Motor neuron (in vitro differentiated cells): Measurements from ENCODE around the gene SND1. TPM values are rescaled to one million over a fixed set of nuclear protein-coding genes. Genes with fewer than 3 reads are reported as not detected.

ENCODE experiments used
- ATAC-seq, 8 experiments: fragments of 200-7000 bp; cut with Tn5 transposase; replicated peaks in 6 of 8; 2 replicates each; pipeline ENCODE4 v1.8.0; 2021; ENCODE audit warnings: mild to moderate bottlenecking in 8 of 8, moderate library complexity in 8 of 8
- H3K27ac ChIP-seq, 2 donors: fragments of 250-450 bp; sonication (Bioruptor Pico); 2 replicates each; pipeline ENCODE4 v1.9.0; 2021; ENCODE audit warnings: antibody characterized with exemption in 2 of 2, mild to moderate bottlenecking in 2 of 2, moderate library complexity in 1 of 2
- H3K4me1 ChIP-seq, 2 donors: fragments of 250-450 bp; sonication (Bioruptor Pico); replicated peaks in 1 of 2; 2 replicates each; pipeline ENCODE4 v1.6.1; 2021; ENCODE audit warnings: antibody characterized with exemption in 2 of 2, mild to moderate bottlenecking in 2 of 2, moderate library complexity in 1 of 2
- H3K4me3 ChIP-seq, 5 donors: fragments of 250-450 bp; sonication (Bioruptor Pico); 2 replicates each; pipeline ENCODE4 v1.9.0; 2021; ENCODE audit warnings: antibody characterized with exemption in 5 of 5, mild to moderate bottlenecking in 5 of 5, moderate library complexity in 4 of 5
- WGBS, 10 experiments: fragments of 450-650 bp; shearing (Covaris generic); methylation state at CpG; one replicate each; pipeline ENCODE4 v1.0.0; 2022; 5-methylcytosine and 5-hydroxymethylcytosine counted together
- in situ Hi-C, 9 experiments: fragments of 400-800 bp; cut with MboI; loops; one replicate each; pipeline ENCODE4 v1.15.0; 2021; ENCODE audit warnings: low sequenced_read_pairs in 9 of 9, low pct_unique_long_range_greater_than_20kb in 2 of 9; ENCODE audit not compliant: unreplicated experiment in 9 of 9
- total RNA-seq, 8 experiments: library from RNA; unstranded; fragments of 300-600 nt; gene quantifications; 2 replicates each; pipeline versions ENCODE4 v1.2.3 to v1.2.4, GENCODE V29; 2022

SND1 gene
- total RNA-seq, 8 experiments from 2014 or later: 125 to 296 (median 182) TPM

- Histone ChIP-seq H3K4me3 (no peak overlapping the region), H3K27ac (no peak overlapping the region), H3K4me1 (peaks cover 1 to 20% of the 10 kb centered on the region in 2 donors)
- peak in 1 of 8 experiments; percentile 90 for ATAC-seq
- 64 to 89% (median 83%) methylated on average over 1 to 4 of the region's 4 CpGs; no CpG with 5 or more reads in 2 of the 10 experiments for WGBS, 10 experiments
- in situ Hi-C loops: no loop called here
Measured at GRCh38 chr7:127933146-127933545, 281.2 kb downstream of the SND1 start.

GRCh38 chr7:127934711-127935110, 282.7 kb downstream of the SND1 start:
- ATAC-seq: no peak
- H3K4me1 ChIP-seq: peaks cover 0 to 17% of the 10 kb centered on the region in 2 donors
- H3K27ac ChIP-seq: no peak overlapping the region
- in situ Hi-C loops: no loop called here
- H3K4me3 ChIP-seq: no peak overlapping the region
- 83 to 100% (median 92%) methylated on average over 2 to 4 of the region's 5 CpGs; no CpG with 5 or more reads in 1 of the 10 experiments for WGBS, 10 experiments

- in situ Hi-C loops: no loop called here
- ATAC-seq: no peak
- Histone ChIP-seq H3K27ac (no peak overlapping the region), H3K4me1 (peaks cover 11 to 25% of the 10 kb centered on the region in 2 donors), H3K4me3 (no peak overlapping the region)
- WGBS, 10 experiments: 60 to 100% (median 100%) methylated on average over 1 to 5 of the region's 6 CpGs; no CpG with 5 or more reads in 5 of the 10 experiments
Measured at GRCh38 chr7:127935847-127936376, 283.9 kb downstream of the SND1 start.

GRCh38 chr7:127937066-127937680, 285.2 kb downstream of the SND1 start:
- Histone ChIP-seq H3K4me3 (no peak overlapping the region), H3K27ac (no peak overlapping the region), H3K4me1 (peaks cover 11 to 25% of the 10 kb centered on the region in 2 donors)
- ATAC-seq: no peak
- 45 to 93% (median 86%) methylated on average over 1 to 2 of the region's 3 CpGs; no CpG with 5 or more reads in 5 of the 10 experiments for WGBS, 10 experiments
- in situ Hi-C loops: no loop called here

GRCh38 chr7:127938588-127938987, 286.6 kb downstream of the SND1 start:
- H3K4me1 ChIP-seq: peaks cover 17 to 22% of the 10 kb centered on the region in 2 donors
- H3K27ac ChIP-seq: no peak overlapping the region
- WGBS, 10 experiments: 18 to 100% (median 93%) methylated on average over 1 to 2 of the region's 2 CpGs; no CpG with 5 or more reads in 1 of the 10 experiments
- H3K4me3 ChIP-seq: no peak overlapping the region
- peak in 7 of 8 experiments; percentile 55 to 96 (median 84) for ATAC-seq
- in situ Hi-C loops: no loop called here

- 43 to 100% (median 94%) methylated on average over 1 to 3 of the region's 5 CpGs for WGBS, 10 experiments
Measured at GRCh38 chr7:127940381-127941160, 288.6 kb downstream of the SND1 start.

GRCh38 chr7:127941476-127942210, 289.6 kb downstream of the SND1 start:
- in situ Hi-C loops: no loop called here
- 52 to 100% (median 84%) methylated on average over 3 to 8 of the region's 8 CpGs for WGBS, 10 experiments
- ATAC-seq: no peak
- Histone ChIP-seq H3K27ac (no peak overlapping the region), H3K4me3 (no peak overlapping the region), H3K4me1 (peaks cover 22 to 28% of the 10 kb centered on the region in 2 donors)

More at GRCh38 chr7:127940381-127941160, 288.6 kb downstream of the SND1 start:
- in situ Hi-C loops: no loop called here
- H3K4me3 ChIP-seq: no peak overlapping the region
- peaks cover 22 to 28% of the 10 kb centered on the region in 2 donors for H3K4me1 ChIP-seq
- ATAC-seq: peak in 3 of 8 experiments; percentile 71 to 82 (median 81)
- no peak overlapping the region for H3K27ac ChIP-seq

- 41 to 90% (median 58%) methylated on average over 3 to 15 of the region's 16 CpGs; no CpG with 5 or more reads in 1 of the 10 experiments for WGBS, 10 experiments
- H3K4me1 ChIP-seq: peaks cover 25 to 29% of the 10 kb centered on the region in 2 donors
- no peak overlapping the region for H3K4me3 ChIP-seq
- in situ Hi-C loops: no loop called here
- peak overlapping the region in 1 of 2 donors; percentile 12 for H3K27ac ChIP-seq
- ATAC-seq: peak in 5 of 8 experiments; percentile 72 to 87 (median 82)
Measured at GRCh38 chr7:127943541-127944521, 291.8 kb downstream of the SND1 start.

GRCh38 chr7:127946111-127946510, 294.1 kb downstream of the SND1 start:
- no peak for ATAC-seq
- Histone ChIP-seq H3K4me3 (no peak overlapping the region), H3K4me1 (peaks cover 29 to 35% of the 10 kb centered on the region in 2 donors), H3K27ac (no peak overlapping the region)
- in situ Hi-C loops: no loop called here

GRCh38 chr7:127946847-127947246, 294.9 kb downstream of the SND1 start:
- ATAC-seq: no peak

GRCh38 chr7:127948312-127948711, 296.3 kb downstream of the SND1 start:
- Histone ChIP-seq H3K27ac (no peak overlapping the region), H3K4me1 (peaks cover 27 to 38% of the 10 kb centered on the region in 2 donors), H3K4me3 (no peak overlapping the region)
- no peak for ATAC-seq
- 78 to 100% (median 100%) methylated on average over 1 to 2 of the region's 2 CpGs; no CpG with 5 or more reads in 3 of the 10 experiments for WGBS, 10 experiments
- in situ Hi-C loops: no loop called here

More at GRCh38 chr7:127946847-127947246, 294.9 kb downstream of the SND1 start:
- WGBS, 10 experiments: 80 to 100% (median 100%) methylated on average over 1 of the region's 1 CpG; no CpG with 5 or more reads in 3 of the 10 experiments
- in situ Hi-C loops: no loop called here
- H3K4me1 ChIP-seq: peaks cover 29 to 35% of the 10 kb centered on the region in 2 donors
- H3K27ac ChIP-seq: no peak overlapping the region
- no peak overlapping the region for H3K4me3 ChIP-seq

- H3K4me1 ChIP-seq: peaks cover 21 to 32% of the 10 kb centered on the region in 2 donors
- H3K27ac ChIP-seq: no peak overlapping the region
- WGBS, 10 experiments: 80 to 100% (median 90%) methylated on average over 1 to 2 of the region's 2 CpGs; no CpG with 5 or more reads in 3 of the 10 experiments
- no peak overlapping the region for H3K4me3 ChIP-seq
- in situ Hi-C loops: no loop called here
- ATAC-seq: peak in 6 of 8 experiments; percentile 20 to 94 (median 62)
Measured at GRCh38 chr7:127948930-127949329, 296.9 kb downstream of the SND1 start.
